Trophoblast cell (in vitro differentiated cells and primary cell): ENCODE measurements around the gene KRT6C.

Source experiments
- DNase-seq, 2 donors: peaks; one replicate each; pipeline ENCODE4 v3.0.0-alpha.2; 2016
- H2AFZ ChIP-seq: 2 replicates; pipeline ENCODE4 v1.6.1; 2013; ENCODE audit warnings: low read length, moderate library complexity, mild to moderate bottlenecking; ENCODE audit not compliant: insufficient read depth, poor library complexity
- H2AK5ac ChIP-seq: 2 replicates; pipeline ENCODE4 v1.6.1; 2013; ENCODE audit warnings: mild to moderate bottlenecking, low read length
- H2BK120ac ChIP-seq: 2 replicates; pipeline ENCODE4 v1.6.1; 2013; ENCODE audit warnings: low read length, mild to moderate bottlenecking, moderate library complexity; ENCODE audit not compliant: insufficient read depth, poor library complexity
- H2BK12ac ChIP-seq: 2 replicates; pipeline ENCODE4 v1.6.1; 2013; ENCODE audit warnings: mild to moderate bottlenecking, low read length, moderate library complexity
- H2BK5ac ChIP-seq: 2 replicates; pipeline ENCODE4 v1.6.1; 2013; ENCODE audit warnings: low read length, low read depth, moderate library complexity, mild to moderate bottlenecking; ENCODE audit not compliant: poor library complexity
- H3K14ac ChIP-seq: 2 replicates; pipeline ENCODE4 v1.6.1; 2013; ENCODE audit warnings: mild to moderate bottlenecking, low read length
- H3K18ac ChIP-seq: 2 replicates; pipeline ENCODE4 v1.6.1; 2013; ENCODE audit warnings: mild to moderate bottlenecking, low read length
- H3K23ac ChIP-seq: 2 replicates; pipeline ENCODE4 v1.6.1; 2013; ENCODE audit warnings: low read length
- H3K27ac ChIP-seq: 2 replicates; pipeline ENCODE4 v1.5.1; 2013; ENCODE audit warnings: low read depth, mild to moderate bottlenecking, inconsistent platforms, low read length, moderate library complexity
- H3K27me3 ChIP-seq: 2 replicates; pipeline ENCODE4 v1.6.1; 2013; ENCODE audit warnings: inconsistent platforms, mild to moderate bottlenecking, low read length, moderate library complexity; ENCODE audit not compliant: insufficient read depth
- H3K36me3 ChIP-seq, 2 experiments: 1 replicate in 1 of 2; 2 replicates in 1 of 2; pipeline ENCODE4 v1.6.1; 2013; ENCODE audit warnings: low read length in 2 of 2, mild to moderate bottlenecking in 2 of 2, moderate library complexity in 1 of 2; ENCODE audit not compliant: insufficient read depth in 2 of 2, control insufficient read depth in 1 of 2
- H3K4ac ChIP-seq: 2 replicates; pipeline ENCODE4 v1.6.1; 2013; ENCODE audit warnings: low read depth, mild to moderate bottlenecking, low read length, moderate library complexity
- H3K4me1 ChIP-seq, 2 experiments: 1 replicate in 1 of 2; 2 replicates in 1 of 2; pipeline ENCODE4 v1.6.1; 2013; ENCODE audit warnings: low read length in 2 of 2, mild to moderate bottlenecking in 2 of 2, moderate library complexity in 1 of 2; ENCODE audit not compliant: insufficient read depth in 2 of 2, control insufficient read depth in 1 of 2
- H3K4me2 ChIP-seq: 2 replicates; pipeline ENCODE4 v1.6.1; 2013; ENCODE audit warnings: inconsistent platforms, mild to moderate bottlenecking, low read length, moderate library complexity
- H3K4me3 ChIP-seq: 2 replicates; pipeline ENCODE4 v1.5.1; 2013; ENCODE audit warnings: mild to moderate bottlenecking, low read depth, low read length, inconsistent platforms
- H3K79me1 ChIP-seq: one replicate; pipeline ENCODE4 v1.6.1; 2013; ENCODE audit warnings: low read length
- H3K79me2 ChIP-seq: 2 replicates; pipeline ENCODE4 v1.6.1; 2013; ENCODE audit warnings: low read length, mild to moderate bottlenecking; ENCODE audit not compliant: control insufficient read depth, insufficient read depth, poor library complexity
- H3K9ac ChIP-seq: 2 replicates; pipeline ENCODE4 v1.6.1; 2013; ENCODE audit warnings: mild to moderate bottlenecking, low read length
- H3K9me3 ChIP-seq: 2 replicates; pipeline ENCODE4 v1.6.1; 2013; ENCODE audit warnings: low read depth, mild to moderate bottlenecking, control low read depth, inconsistent platforms, low read length; ENCODE audit not compliant: insufficient read depth
- H4K12ac ChIP-seq: 2 replicates; pipeline ENCODE4 v1.6.1; 2013; ENCODE audit warnings: low read depth, mild to moderate bottlenecking, low read length, moderate library complexity
- H4K8ac ChIP-seq: 2 replicates; pipeline ENCODE4 v1.6.1; 2013; ENCODE audit warnings: low read depth, mild to moderate bottlenecking, low read length, moderate library complexity
- H4K91ac ChIP-seq: one replicate; pipeline ENCODE4 v1.6.1; 2013; ENCODE audit warnings: low read depth, mild to moderate bottlenecking, low read length, moderate library complexity
- WGBS: extraction: QIAGEN DNeasy Blood & Tissue Kit; methylation state at CpG from one replicate; pipeline ENCODE4 v1.1.7; 2013; ENCODE audit warnings: missing lambda C conversion rate; ENCODE audit not compliant: insufficient read length, insufficient coverage; ENCODE audit errors: extremely low coverage; 5-methylcytosine and 5-hydroxymethylcytosine counted together

KRT6C gene

DNA sequence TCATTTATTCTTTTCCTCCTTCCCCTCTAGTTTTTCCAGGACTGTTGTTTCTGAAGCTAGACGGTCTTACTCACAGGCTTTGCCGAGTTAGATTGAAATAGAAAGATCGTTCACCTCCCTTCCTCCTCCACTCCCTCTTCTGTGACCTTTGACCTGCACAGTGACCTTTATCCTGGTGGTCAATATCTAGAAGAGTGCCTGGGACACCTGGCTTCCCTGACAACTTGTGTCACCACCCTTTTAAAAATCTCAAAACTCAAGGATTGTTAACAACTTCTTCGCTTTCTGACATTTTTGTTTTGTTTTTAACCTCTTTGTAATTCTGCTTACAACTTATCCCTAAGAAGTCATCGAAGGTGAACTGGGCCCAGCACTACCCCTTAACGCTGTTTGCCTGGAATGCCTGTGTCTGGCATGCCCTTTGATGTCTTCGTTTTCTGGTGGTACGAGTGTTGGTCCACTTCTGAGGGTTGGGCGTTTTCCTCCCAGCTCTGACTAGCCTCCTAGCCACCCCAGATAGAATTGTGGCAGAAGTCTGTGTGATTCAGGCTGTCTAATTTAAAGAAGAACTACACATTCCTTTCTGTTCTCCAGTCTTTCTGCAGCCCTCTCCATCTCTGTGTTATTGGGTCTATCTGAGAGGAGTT, 36.7 kb downstream of the KRT6C start:
- DNase-seq = peak in 1 of 2 donors; percentile 15
- H3K27me3 ChIP-seq = no peaks in the 10 kb centered on the region
- H3K27ac ChIP-seq = peak overlapping the region; percentile 83
- H3K23ac ChIP-seq = no peak overlapping the region
- H3K18ac ChIP-seq = no peak overlapping the region
- H2BK120ac ChIP-seq = peak overlapping the region; percentile 94
- peaks cover 2% of the 10 kb centered on the region for H3K79me2 ChIP-seq
- no peak overlapping the region for H4K12ac ChIP-seq
- peaks cover 46% of the 10 kb centered on the region for H3K79me1 ChIP-seq
- H4K8ac ChIP-seq = no peak overlapping the region
- H2AFZ ChIP-seq = no peak overlapping the region
- H2BK5ac ChIP-seq = peak overlapping the region; percentile 72
- no peak overlapping the region for H3K4me3 ChIP-seq
- H2AK5ac ChIP-seq = no peak overlapping the region
- peak overlapping the region; percentile 92 for H4K91ac ChIP-seq
- H3K9me3 ChIP-seq = no peaks in the 10 kb centered on the region
- no peak overlapping the region for H3K4ac ChIP-seq
- WGBS = no CpG with 5 or more reads among the region's 9 CpGs
- peak overlapping the region; percentile 21 for H2BK12ac ChIP-seq
- H3K9ac ChIP-seq = no peak overlapping the region
- peaks cover 34 to 44% of the 10 kb centered on the region in 2 experiments for H3K4me1 ChIP-seq
- H3K14ac ChIP-seq = no peak overlapping the region
- no peak overlapping the region for H3K4me2 ChIP-seq
- no peaks in the 10 kb centered on the region for H3K36me3 ChIP-seq

DNA sequence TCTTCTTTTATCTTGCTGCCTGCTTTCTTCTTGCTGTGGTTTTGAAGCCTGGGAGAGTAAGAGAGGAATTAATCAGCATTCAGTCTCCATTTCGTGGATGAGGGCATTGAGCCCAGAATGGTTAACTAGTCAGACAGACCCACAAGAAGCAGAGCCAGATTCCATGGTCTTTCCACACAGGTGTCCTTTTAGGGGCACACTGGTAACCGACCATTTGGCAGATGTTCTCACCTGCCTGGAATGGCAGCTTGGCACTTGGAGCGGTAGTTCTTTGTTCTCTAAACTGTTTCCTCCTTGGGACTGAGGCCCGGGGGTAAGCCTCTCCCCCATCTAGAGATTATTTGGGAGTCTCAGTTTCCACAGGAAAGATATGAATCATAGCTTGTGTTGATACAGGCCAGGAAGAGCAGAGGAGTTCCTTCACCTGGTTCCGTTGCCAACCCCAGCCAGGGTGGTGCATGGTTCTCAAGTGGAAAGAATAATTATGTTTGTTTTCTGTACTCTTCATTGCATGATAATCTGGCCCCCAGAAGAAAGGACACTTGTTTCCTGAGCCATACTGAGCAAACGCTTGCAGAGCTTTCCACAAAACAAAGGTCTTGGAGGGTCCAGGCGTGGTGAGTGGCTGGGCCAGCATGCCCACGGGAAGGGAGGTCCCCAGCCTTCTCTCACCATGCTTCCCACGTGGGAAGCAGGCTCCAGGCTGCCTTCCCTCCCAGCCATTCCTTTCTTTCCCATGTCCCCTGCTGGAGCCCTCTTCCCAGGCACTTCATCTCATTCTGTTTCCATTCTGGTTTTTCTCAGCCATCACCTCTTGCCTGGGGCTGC, 37.4 kb downstream of the KRT6C start:
- peak overlapping the region; percentile 30 for H3K14ac ChIP-seq
- H3K9me3 ChIP-seq = no peaks in the 10 kb centered on the region
- no peak overlapping the region for H3K4me3 ChIP-seq
- peak overlapping the region; percentile 75 for H2BK120ac ChIP-seq
- peak overlapping the region; percentile 90 for H2BK12ac ChIP-seq
- H3K4me2 ChIP-seq = no peak overlapping the region
- peak overlapping the region; percentile 35 for H4K8ac ChIP-seq
- no CpG with 5 or more reads among the region's 9 CpGs for WGBS
- H3K36me3 ChIP-seq = no peaks in the 10 kb centered on the region
- DNase-seq = no peak
- H3K79me2 ChIP-seq = peaks cover 2% of the 10 kb centered on the region
- H2BK5ac ChIP-seq = peak overlapping the region; percentile 75
- no peaks in the 10 kb centered on the region for H3K27me3 ChIP-seq
- peaks cover 46% of the 10 kb centered on the region for H3K79me1 ChIP-seq
- no peak overlapping the region for H4K12ac ChIP-seq
- peak overlapping the region; percentile 74 for H4K91ac ChIP-seq
- H3K4ac ChIP-seq = peak overlapping the region; percentile 56
- no peak overlapping the region for H3K9ac ChIP-seq
- H2AK5ac ChIP-seq = peak overlapping the region; percentile 95
- H3K27ac ChIP-seq = peak overlapping the region; percentile 83
- H3K23ac ChIP-seq = no peak overlapping the region
- peaks cover 29 to 39% of the 10 kb centered on the region in 2 experiments for H3K4me1 ChIP-seq
- H2AFZ ChIP-seq = peak overlapping the region; percentile 8
- H3K18ac ChIP-seq = peak overlapping the region; percentile 43

GRCh38 chr12:52435659-52435999, 38.0 kb downstream of the KRT6C start:
- no peak for DNase-seq
- Histone ChIP-seq H4K12ac (no peak overlapping the region), H3K9ac (no peak overlapping the region), H2AK5ac (peak overlapping the region; percentile 95), H3K36me3 (no peaks in the 10 kb centered on the region), H3K4me1 (peaks cover 25 to 34% of the 10 kb centered on the region in 2 experiments), H4K8ac (peak overlapping the region; percentile 35), H3K4me2 (no peak overlapping the region), H2BK12ac (peak overlapping the region; percentile 90), H3K4ac (no peak overlapping the region), H2BK120ac (peak overlapping the region; percentile 75), H3K14ac (peak overlapping the region; percentile 30), H4K91ac (peak overlapping the region; percentile 74), H3K4me3 (no peak overlapping the region), H2BK5ac (peak overlapping the region; percentile 75), H3K79me2 (peaks cover 2% of the 10 kb centered on the region), H3K27ac (peak overlapping the region; percentile 83), H3K27me3 (no peaks in the 10 kb centered on the region), H3K79me1 (peaks cover 41% of the 10 kb centered on the region), H2AFZ (peak overlapping the region; percentile 8), H3K18ac (no peak overlapping the region), H3K23ac (no peak overlapping the region), H3K9me3 (no peaks in the 10 kb centered on the region)
- WGBS = no CpG with 5 or more reads among the region's 6 CpGs

GRCh38 chr12:52434760-52435530, 38.7 kb downstream of the KRT6C start:
- H4K12ac ChIP-seq = no peak overlapping the region
- no peak overlapping the region for H3K4me3 ChIP-seq
- peak overlapping the region; percentile 75 for H2BK120ac ChIP-seq
- DNase-seq = no peak
- no peaks in the 10 kb centered on the region for H3K9me3 ChIP-seq
- H3K4me2 ChIP-seq = no peak overlapping the region
- peak overlapping the region; percentile 15 for H3K14ac ChIP-seq
- H3K27ac ChIP-seq = no peak overlapping the region
- peaks cover 2% of the 10 kb centered on the region for H3K79me2 ChIP-seq
- no peaks in the 10 kb centered on the region for H3K27me3 ChIP-seq
- H2BK12ac ChIP-seq = peak overlapping the region; percentile 34
- H3K9ac ChIP-seq = no peak overlapping the region
- H2BK5ac ChIP-seq = no peak overlapping the region
- no peak overlapping the region for H2AFZ ChIP-seq
- peaks cover 34% of the 10 kb centered on the region for H3K79me1 ChIP-seq
- H4K8ac ChIP-seq = no peak overlapping the region
- H4K91ac ChIP-seq = peak overlapping the region; percentile 34
- H3K4ac ChIP-seq = no peak overlapping the region
- no peak overlapping the region for H3K18ac ChIP-seq
- H3K36me3 ChIP-seq = no peaks in the 10 kb centered on the region
- no peak overlapping the region for H2AK5ac ChIP-seq
- no peak overlapping the region for H3K23ac ChIP-seq
- WGBS = no CpG with 5 or more reads among the region's 6 CpGs
- H3K4me1 ChIP-seq = peaks cover 23 to 30% of the 10 kb centered on the region in 2 experiments
